Prostate gland (tissue), 2 donors: ENCODE data around the gene LMTK2.

Source experiments
- POLR2A ChIP-seq: fragments of 450-650 bp; IDR thresholded peaks from one replicate; pipeline ENCODE4 v1.6.1; 2016; ENCODE audit warnings: antibody characterized with exemption, mild to moderate bottlenecking
- POLR2AphosphoS5 ChIP-seq: sonication (generic); formaldehyde crosslinking; IDR thresholded peaks from one replicate; pipeline ENCODE4 v1.6.1; 2017; ENCODE audit warnings: antibody characterized with exemption
- TF ChIP-seq, protein P1 (sequence below), 4 experiments: fragments of 200-600 bp in 2 of 4; fragments of 450-650 bp in 2 of 4; sonication (generic) in 2 of 4; IDR thresholded peaks; 1 replicate in 3 of 4; 2 replicates in 1 of 4; pipeline ENCODE4 v1.5.1; 2016 to 2019; ENCODE audit warnings: antibody characterized with exemption in 4 of 4, mild to moderate bottlenecking in 2 of 4, moderate library complexity in 2 of 4

- TF ChIP-seq POLR2A = no peak
- TF ChIP-seq, protein P1, sequence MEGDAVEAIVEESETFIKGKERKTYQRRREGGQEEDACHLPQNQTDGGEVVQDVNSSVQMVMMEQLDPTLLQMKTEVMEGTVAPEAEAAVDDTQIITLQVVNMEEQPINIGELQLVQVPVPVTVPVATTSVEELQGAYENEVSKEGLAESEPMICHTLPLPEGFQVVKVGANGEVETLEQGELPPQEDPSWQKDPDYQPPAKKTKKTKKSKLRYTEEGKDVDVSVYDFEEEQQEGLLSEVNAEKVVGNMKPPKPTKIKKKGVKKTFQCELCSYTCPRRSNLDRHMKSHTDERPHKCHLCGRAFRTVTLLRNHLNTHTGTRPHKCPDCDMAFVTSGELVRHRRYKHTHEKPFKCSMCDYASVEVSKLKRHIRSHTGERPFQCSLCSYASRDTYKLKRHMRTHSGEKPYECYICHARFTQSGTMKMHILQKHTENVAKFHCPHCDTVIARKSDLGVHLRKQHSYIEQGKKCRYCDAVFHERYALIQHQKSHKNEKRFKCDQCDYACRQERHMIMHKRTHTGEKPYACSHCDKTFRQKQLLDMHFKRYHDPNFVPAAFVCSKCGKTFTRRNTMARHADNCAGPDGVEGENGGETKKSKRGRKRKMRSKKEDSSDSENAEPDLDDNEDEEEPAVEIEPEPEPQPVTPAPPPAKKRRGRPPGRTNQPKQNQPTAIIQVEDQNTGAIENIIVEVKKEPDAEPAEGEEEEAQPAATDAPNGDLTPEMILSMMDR (IDR thresholded peaks at IDR 0.05) = no peak
- no peak for TF ChIP-seq POLR2AphosphoS5
Observed at GRCh38 chr7:98149116-98149692, 42.5 kb downstream of the LMTK2 start.
